ENCODE data around the gene FAT1.
"Not testable (repeated sequence)": the region's sequence is repeated elsewhere in the genome, so short reads cannot be mapped to it uniquely, and the experiment has no call there.

The FAT1 gene

DNA sequence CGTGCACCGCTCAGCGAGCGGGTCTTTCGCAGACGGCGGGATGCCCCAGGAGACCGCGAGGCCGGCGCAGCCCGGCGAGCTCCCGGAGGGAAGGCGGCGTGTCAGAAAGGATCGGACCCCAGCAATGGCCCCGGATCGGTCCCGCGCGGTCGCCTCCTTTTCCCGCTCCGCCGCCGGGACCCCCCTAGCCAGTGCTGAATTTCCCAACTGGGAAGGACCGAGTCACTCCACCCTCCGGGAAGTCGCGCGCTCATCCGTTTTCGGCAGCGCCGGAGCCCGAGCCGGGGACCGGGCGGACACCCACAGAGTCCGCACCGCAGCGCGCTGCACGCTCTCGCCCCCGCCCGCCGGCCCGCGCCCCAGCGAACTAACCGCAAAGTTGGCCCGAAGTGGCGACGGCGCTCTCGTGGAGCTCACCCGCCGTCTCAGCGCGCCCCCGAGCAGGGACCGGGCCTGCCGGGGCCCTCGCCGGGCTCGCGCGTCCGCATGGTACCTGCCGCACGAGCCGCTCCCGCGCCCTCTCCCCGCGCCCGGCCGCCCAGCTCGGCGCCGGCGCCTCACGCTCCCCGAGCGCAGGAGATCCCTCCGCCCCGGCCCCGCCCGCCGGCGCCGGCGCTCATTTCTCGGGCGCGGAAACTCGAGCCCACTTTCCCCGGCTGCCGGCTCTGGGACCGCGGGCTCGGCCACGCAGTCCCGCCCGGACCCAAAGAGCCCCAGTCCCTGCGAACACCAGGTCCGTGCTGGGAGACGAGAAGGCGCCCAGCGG is at the start of gene FAT1:
Gene FAT1, minus strand, starts transcription at position 565 of the 766 bp plus-strand sequence. CDS start 14,029 bp downstream, outside the sequence.
- FAIRE-seq, result no peak

DNA sequence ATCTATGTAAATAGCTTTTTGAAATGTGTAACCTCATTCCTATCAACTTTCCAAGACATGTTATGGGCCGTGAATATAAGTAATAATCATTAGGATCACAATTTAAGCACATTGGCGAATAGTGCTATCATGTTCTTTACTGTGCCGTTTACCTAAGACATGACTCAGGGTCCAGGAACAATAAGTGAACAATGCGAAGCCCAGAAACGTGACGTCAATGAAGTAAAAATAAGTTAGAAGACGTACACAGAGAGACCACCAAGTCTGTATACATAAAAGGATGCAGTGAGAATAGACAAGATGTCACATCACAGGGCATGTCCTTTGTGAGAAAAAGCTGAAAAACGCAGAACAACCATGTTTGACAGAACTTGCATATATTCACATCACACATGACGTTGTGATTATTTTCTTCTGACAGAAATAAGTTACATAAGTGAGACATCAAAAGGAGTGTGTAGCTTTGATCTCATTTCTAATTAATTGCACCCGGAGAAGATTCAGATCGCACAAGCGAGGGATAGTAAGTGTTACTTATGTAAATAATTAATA is 49.4 kb upstream of the FAT1 start:
- no peak for FAIRE-seq

DNA sequence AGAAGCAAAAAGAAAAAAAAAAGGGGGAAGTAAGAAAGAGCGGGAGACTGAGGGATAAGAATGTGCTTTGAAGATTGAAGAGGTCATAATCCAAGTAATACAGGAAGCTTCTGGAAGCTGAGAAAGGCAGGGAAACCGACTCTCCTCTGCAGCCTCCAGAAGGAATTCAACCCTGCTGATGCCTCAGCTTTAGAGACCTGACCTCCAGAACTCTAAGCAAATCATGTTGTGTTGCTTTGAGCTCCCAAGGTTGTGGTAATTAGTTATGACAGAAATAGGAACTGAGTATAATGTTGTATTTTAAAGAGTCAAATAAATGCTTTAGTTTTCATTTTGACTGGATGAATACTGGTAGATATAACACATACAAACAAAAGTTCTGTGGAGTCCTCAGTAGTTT is 48.0 kb upstream of the FAT1 start:
- no peak for FAIRE-seq

DNA sequence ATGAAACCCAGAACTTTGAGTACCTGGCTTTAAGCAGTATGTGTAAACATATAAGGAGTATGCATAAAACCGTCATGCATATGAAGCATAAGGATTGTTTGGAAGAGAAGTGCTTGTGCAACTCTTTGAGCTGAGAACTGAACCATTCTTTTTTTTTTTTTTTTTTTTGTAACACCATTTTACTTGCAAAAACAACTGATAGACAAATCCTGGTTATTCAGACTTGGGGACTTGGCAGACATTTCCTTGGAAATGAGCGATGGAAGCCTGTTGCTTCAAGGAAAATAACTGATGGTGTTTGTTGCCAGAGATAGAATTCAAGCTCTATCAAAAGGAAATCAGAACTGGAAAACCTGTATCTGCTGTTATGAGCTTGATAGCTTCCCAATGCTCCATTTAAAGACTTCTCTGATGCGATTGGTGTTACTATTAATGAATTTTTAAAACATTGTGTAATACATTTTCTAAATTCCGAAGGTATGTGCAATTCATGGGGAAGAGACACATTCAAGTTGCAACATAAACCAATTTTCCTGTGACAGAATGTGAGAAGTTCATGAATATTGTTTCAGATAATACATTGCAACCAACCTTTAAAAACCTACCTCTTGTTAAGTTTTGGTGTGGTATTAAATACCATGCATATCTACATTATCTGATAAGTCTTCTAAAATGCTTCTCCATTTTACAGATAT is 47.0 kb upstream of the FAT1 start:
- no peak for FAIRE-seq

- no peak for FAIRE-seq
These were observed 44.1 kb upstream of the FAT1 start for GRCh38 chr4:186767794-186768193.

GRCh38 chr4:186765673-186766546 is 42.3 kb upstream of the FAT1 start:
- no peak for FAIRE-seq

DNA sequence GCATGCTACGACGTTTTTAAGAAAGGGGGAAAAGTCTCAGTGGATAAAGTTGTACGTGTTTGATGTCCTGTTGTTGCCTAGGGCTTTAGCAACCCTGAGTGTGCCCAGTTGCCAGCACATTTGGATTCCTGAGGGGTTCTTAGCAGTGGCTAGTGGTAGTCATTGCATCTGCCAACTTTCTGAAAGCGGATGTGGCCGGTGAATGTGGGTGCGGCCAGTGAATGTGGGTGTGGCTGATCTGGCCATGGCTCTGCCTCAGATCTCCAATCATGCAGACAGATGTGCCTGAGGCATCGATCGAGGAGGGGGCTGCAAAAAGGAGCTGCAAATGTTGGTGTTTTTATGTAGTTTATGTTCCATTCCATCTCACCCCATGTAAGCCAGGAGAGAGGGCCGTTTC is 41.5 kb upstream of the FAT1 start:
- FAIRE-seq, result no peak

DNA sequence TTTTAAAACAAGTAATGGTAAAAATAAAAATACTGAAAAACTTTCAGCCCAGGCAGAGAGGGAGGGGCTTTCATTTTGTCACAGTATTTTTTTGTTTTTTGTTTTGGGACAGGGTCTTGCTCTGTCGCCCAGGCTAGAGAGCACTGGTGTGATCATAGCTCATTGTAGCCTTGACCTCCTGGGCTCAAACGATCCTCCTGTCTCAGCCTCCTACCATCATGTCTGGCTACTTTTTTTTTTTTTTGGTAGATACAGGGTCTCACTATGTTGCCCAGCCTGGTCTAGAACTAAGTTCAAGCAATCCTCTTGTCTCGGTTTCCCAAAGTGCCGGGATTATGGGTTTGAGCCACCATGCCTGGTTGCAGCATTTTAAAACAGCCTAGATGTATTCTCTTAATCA is 40.8 kb upstream of the FAT1 start:
- FAIRE-seq, result no peak

- no peak for FAIRE-seq
These were observed 39.2 kb upstream of the FAT1 start for GRCh38 chr4:186762865-186763264.

DNA sequence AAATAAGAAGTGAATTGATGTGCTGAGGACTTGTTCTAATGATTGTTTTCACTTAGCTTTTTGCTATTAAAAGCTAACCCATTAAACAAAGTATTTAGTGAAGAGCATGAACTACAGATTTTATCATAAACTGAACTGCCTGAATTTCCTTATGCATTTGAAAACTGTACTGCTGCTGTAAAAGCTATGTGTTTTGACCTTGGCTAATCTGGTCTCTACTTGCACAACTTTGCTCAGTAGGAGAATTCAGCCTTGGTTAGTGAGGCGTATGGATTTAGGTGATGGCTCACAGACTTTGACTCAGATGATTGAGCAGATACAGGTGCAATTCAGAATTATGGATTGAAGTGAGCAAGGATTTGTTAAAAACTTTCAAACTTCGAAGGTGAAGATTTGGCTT is 38.7 kb upstream of the FAT1 start:
- FAIRE-seq, result no peak

DNA sequence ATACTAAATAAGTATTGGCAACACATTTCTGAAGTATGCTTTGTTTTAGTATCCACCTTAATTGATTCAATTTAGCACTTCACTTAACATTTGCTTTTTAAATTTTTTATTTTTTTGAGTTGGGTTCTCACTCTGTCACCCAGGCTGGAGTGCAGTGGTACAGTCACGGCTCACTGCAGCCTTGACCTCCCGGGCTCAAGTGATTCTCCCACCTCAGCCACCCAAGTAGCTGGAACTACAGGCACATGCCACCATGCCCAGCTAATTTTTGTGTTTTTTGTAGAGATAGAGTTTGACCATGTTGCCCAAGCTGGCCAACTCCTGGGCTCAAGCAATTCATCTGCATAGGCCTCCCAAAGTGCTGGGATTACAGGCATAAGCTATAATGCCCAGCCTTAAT is 38.3 kb upstream of the FAT1 start:
- FAIRE-seq, result not testable (repeated sequence)

DNA sequence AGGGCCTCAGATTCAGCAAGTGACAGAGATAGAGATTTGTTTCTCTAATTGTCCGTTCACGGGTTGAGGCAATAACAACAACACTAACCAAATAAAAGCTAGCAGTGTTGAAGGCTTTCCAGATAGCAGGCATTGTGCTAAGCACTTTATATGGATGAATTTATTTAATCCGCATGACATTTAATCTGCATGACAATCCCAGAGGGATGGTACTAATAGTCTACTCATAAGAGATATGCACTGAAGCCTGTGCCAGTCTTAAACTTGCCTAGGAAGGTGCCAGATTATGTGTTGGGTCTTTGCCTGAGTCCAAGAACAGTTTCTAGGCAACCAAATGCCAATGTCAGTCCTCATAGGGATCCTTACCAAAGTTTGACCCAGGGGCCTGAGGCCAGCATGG is 37.7 kb upstream of the FAT1 start:
- FAIRE-seq, result no peak

DNA sequence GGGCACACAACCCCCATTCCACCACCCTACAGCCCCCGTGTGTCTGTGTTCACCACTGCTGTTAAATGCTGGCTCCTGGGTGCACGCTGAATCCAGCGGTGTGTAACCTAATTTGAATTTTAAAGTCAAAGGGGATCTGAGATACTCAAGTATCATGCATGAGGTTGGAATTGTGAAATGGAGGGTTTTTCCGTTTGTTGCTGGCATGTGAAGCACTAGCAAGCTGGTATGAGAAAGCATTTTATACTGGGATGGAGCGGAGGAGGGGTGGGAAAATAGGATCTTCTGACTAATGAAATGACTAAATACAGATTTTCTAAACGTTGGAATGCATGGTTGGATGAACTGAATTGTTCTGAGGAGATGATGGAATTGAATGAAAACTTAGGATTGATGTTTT is 36.9 kb upstream of the FAT1 start:
- no peak for FAIRE-seq

GRCh38 chr4:186759990-186760389 is 36.3 kb upstream of the FAT1 start:
- no peak for FAIRE-seq

DNA sequence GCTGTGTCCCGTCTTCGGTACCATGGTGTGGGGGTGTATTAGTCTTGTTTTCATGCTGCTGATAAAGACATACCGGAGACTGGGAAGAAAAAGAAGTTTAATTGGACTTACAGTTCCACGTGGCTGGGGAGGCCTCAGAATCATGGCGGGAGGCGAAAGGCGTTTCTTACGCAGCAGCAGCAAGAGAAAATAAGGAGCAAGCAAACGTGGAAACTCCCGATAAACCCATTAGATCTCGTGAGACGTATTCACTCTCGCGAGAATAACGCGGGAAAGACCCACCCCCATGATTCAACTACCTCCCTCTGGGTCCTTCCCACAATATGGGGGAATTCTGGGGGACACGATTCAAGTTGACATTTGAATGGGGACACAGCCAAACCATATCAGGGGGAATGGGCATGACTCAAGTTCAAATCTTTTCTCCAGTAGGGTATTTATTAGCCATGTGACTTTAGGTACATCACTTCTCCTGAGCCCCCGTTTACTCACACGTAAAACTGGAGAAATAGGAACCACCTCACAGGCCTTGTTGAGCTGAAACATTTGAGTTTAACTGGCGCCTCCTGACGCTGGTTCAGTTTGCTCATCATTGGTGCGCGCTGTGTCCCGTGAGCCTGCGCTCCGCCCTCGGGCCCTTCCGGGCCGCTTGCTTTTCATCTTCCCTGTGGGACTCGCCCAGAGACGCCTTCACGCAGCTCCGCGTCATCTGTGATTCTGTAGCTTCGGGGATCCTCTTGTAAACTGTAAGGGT is 35.5 kb upstream of the FAT1 start:
- no peak for FAIRE-seq

- FAIRE-seq, result no peak
These were observed 34.2 kb upstream of the FAT1 start for GRCh38 chr4:186757696-186758355.

- not testable (repeated sequence) for FAIRE-seq
These were observed 32.9 kb upstream of the FAT1 start for GRCh38 chr4:186756550-186756949.

DNA sequence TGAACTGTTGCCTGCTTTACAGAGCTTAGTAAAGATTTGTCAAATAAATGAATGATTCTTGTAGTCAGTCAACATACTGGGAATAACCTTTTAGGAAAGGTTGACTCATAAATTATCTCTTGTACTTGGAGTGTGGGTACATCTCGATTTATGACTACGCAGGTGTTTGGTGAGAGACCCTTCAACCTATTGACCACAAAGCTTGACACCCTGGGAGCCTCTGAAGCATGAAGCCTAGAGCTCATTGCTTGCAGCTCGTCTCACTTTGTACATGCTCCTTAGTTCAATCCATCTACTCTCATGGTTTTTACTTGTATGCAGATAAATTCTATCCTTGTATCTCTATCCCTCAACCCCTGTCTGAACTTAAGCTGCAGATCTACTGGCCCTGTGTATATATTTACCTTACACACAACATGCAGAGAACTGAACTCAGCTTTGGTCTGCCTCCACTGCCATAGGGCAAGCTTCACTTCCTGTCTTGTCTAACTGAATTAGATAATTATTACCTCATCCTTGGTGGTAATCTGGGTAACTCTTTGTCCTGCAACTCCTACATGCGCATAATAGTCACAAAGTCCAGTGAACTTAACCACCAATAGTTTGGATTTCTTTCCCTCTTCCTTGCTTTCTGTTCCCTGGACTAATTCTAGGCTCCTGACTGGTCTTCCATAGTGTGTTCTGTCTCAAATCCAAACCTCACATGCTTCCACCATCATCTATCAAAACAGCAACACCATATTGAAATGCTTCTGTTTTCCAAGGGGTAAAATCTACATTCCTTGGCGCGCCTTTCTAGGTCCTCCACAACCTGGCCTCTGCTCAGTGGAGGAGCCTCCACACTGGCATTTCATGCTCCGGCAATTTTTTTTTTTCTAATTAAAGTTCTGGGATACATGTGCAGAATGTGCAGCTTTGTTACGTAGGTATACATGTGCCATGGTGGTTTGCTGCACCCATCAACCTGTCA is 32.2 kb upstream of the FAT1 start:
- no peak for FAIRE-seq

- FAIRE-seq, result no peak
These were observed 31.3 kb upstream of the FAT1 start for GRCh38 chr4:186754976-186755375.

- FAIRE-seq, result no peak
These were observed 28.7 kb upstream of the FAT1 start for GRCh38 chr4:186752325-186752724.
